Esophagus squamous epithelium (tissue), 4 donors: Measurements from ENCODE around the gene RAX.

Experiments used
- POLR2A ChIP-seq, 4 donors: fragments of 450-650 bp; IDR thresholded peaks; one replicate each; pipeline ENCODE4 v1.6.1; 2017; ENCODE audit warnings: antibody characterized with exemption in 4 of 4, mild to moderate bottlenecking in 4 of 4, moderate library complexity in 3 of 4
- TF ChIP-seq, protein P1 (sequence below), 6 experiments: fragments of 450-650 bp in 4 of 6; fragments of 200-600 bp in 2 of 6; sonication (generic) in 2 of 6; IDR thresholded peaks; one replicate each; pipeline ENCODE4 v1.5.1; 2016 to 2019; ENCODE audit warnings: antibody characterized with exemption in 6 of 6, mild to moderate bottlenecking in 4 of 6, moderate library complexity in 4 of 6

DNA sequence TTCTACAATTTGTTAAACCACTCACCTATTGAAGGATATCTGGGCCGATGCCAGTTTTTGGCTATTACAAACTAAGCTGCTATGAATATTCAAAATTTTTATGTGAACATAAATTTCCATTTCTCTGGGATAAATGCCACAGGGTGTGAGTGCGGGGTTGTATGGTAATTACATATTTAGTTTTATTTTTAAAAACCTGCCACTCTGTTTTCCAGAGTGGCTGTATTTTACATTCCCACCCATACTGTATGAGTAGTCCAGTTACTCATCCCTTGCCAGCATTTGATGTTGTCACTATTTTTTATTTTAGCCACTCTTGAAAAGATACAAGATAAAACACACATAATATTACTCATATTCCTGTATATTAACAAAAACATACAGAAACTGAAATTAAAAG is 30.3 kb downstream of the RAX start:
- no peak for TF ChIP-seq POLR2A (IDR thresholded peaks at IDR 0.05)
- TF ChIP-seq, protein P1, sequence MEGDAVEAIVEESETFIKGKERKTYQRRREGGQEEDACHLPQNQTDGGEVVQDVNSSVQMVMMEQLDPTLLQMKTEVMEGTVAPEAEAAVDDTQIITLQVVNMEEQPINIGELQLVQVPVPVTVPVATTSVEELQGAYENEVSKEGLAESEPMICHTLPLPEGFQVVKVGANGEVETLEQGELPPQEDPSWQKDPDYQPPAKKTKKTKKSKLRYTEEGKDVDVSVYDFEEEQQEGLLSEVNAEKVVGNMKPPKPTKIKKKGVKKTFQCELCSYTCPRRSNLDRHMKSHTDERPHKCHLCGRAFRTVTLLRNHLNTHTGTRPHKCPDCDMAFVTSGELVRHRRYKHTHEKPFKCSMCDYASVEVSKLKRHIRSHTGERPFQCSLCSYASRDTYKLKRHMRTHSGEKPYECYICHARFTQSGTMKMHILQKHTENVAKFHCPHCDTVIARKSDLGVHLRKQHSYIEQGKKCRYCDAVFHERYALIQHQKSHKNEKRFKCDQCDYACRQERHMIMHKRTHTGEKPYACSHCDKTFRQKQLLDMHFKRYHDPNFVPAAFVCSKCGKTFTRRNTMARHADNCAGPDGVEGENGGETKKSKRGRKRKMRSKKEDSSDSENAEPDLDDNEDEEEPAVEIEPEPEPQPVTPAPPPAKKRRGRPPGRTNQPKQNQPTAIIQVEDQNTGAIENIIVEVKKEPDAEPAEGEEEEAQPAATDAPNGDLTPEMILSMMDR (IDR thresholded peaks at IDR 0.05): no peak
